ENCODE data around the gene GSG1L2.

- TF ChIP-seq CTCF (conservative IDR thresholded peaks at IDR 0.05 in 1 of 2, IDR thresholded peaks at IDR 0.05 in 1 of 2; ENCODE audit: extremely low read depth in 1 of 2, insufficient read depth in 1 of 2, low read depth in 1 of 2, low read length in 2 of 2), result no peak
- no peak for TF ChIP-seq EZH2 (IDR thresholded peaks at IDR 0.05; ENCODE audit: borderline replicate concordance, low read length)
Measured at GRCh38 chr17:9830711-9831110, 8.8 kb upstream of the GSG1L2 start.
